HepG2 (cell line): ENCODE measurements around the gene SMAD2. TPM values are rescaled to one million over a fixed set of nuclear protein-coding genes. Genes with fewer than 3 reads are reported as not detected.
A peak's percentile ranks its signal among the peaks of the same experiment; 100 is the strongest.

Experiments used
- ATAC-seq: fragments of 200-7000 bp; cut with Tn5 transposase; 3 replicates; pipeline ENCODE4 v1.9.1; 2020; ENCODE audit warnings: mild to moderate bottlenecking, moderate library complexity
- BruUV-seq: library from RNA; stranded (reverse); fragments of 400-500 nt; replicated peaks from 2 replicates; lab custom pipeline; 2021; lab: Mats Ljungman, UMichigan
- CTCF ChIA-PET: fragments of 300-600 bp; formaldehyde crosslinking; extraction: SDS; loops from one replicate; lab custom pipeline; 2021; ENCODE audit warnings: low total read pairs, inconsistent platforms, low intra/inter-chr PET ratio; lab: Yijun Ruan, JAX
- POLR2A ChIA-PET: fragments of 350-600 bp; sonication (Branson Sonifier 250); formaldehyde crosslinking; loops from one replicate; lab custom pipeline; 2020; ENCODE audit warnings: antibody characterized with exemption, inconsistent platforms; lab: Yijun Ruan, JAX
- DNase-seq: peaks from one replicate; pipeline ENCODE4 v3.0.0-alpha.2; 2015; ENCODE audit warnings: low spot score
- FAIRE-seq: peaks from 3 replicates; lab custom pipeline; 2011; peaks lifted over from hg19 to GRCh38; lab: Jason Lieb, UNC
- H2AFZ ChIP-seq: one replicate; pipeline ENCODE4 v1.6.1; 2011; ENCODE audit warnings: low read length, inconsistent platforms
- H3K27ac ChIP-seq: fragments of 300-600 bp; 3 replicates; pipeline ENCODE4 v1.8.0; 2011; ENCODE audit warnings: mixed run types, mild to moderate bottlenecking, mixed read lengths, low read length, inconsistent platforms; ENCODE audit not compliant: insufficient read depth; ENCODE audit errors: extremely low read length
- H3K27me3 ChIP-seq, 2 experiments: fragments of 200-600 bp in 1 of 2; 2 replicates in 1 of 2; 3 replicates in 1 of 2; pipeline versions ENCODE4 v1.6.0 to v1.8.0; 2011; ENCODE audit warnings: low read length in 2 of 2, mild to moderate bottlenecking in 2 of 2, moderate library complexity in 2 of 2, inconsistent platforms in 1 of 2; ENCODE audit not compliant: insufficient read depth in 2 of 2, control insufficient read depth in 1 of 2
- H3K36me3 ChIP-seq, 2 experiments: fragments of 200-600 bp in 1 of 2; replicated peaks in 1 of 2; 2 replicates in 1 of 2; 3 replicates in 1 of 2; pipeline versions ENCODE4 v1.5.1 to v1.8.0; 2011; ENCODE audit warnings: low read length in 2 of 2, inconsistent platforms in 1 of 2; ENCODE audit not compliant: insufficient read depth in 2 of 2, control insufficient read depth in 1 of 2
- H3K4me1 ChIP-seq: 2 replicates; pipeline ENCODE4 v1.5.1; 2012; ENCODE audit warnings: low read length, inconsistent platforms; ENCODE audit not compliant: insufficient read depth
- H3K4me2 ChIP-seq: 2 replicates; pipeline ENCODE4 v1.6.0; 2011; ENCODE audit warnings: low read depth, low read length, inconsistent platforms
- H3K4me3 ChIP-seq, 3 experiments: fragments of 200-600 bp in 1 of 3; sonication (generic), shearing (Covaris generic) in 1 of 3; replicated peaks in 1 of 3; 2 replicates each; pipeline ENCODE4 v1.5.1; 2011 to 2016; ENCODE audit warnings: low read length in 3 of 3, inconsistent platforms in 2 of 3, low read depth in 2 of 3, mild to moderate bottlenecking in 2 of 3, control low read depth in 1 of 3, mixed read lengths in 1 of 3; ENCODE audit not compliant: insufficient read depth in 1 of 3
- H3K79me2 ChIP-seq: one replicate; pipeline ENCODE4 v1.6.1; 2011; ENCODE audit warnings: low read length, inconsistent platforms; ENCODE audit not compliant: insufficient read depth
- H3K9ac ChIP-seq: 2 replicates; pipeline ENCODE4 v1.6.0; 2011; ENCODE audit warnings: mild to moderate bottlenecking, low read depth, low read length, inconsistent platforms; ENCODE audit not compliant: insufficient read depth
- H3K9me3 ChIP-seq: 2 replicates; pipeline ENCODE4 v1.5.1; 2012; ENCODE audit warnings: mild to moderate bottlenecking, low read length
- H4K20me1 ChIP-seq: 2 replicates; pipeline ENCODE4 v1.6.0; 2011; ENCODE audit warnings: inconsistent platforms, mild to moderate bottlenecking, low read length, moderate library complexity; ENCODE audit not compliant: insufficient read depth
- AGO2 ChIP-seq: fragments of 200-400 bp; formaldehyde crosslinking; optimal IDR thresholded peaks from 2 replicates; pipeline ENCODE3; 2017; ENCODE audit warnings: mild to moderate bottlenecking, low read depth, low read length, moderate library complexity
- ATAD3A ChIP-seq: sonication (generic); formaldehyde crosslinking; IDR thresholded peaks from 2 replicates; pipeline ENCODE4 v1.4.0; 2020; ENCODE audit warnings: missing genetic modification reagents
- BORCS8-MEF2B ChIP-seq: sonication (generic); formaldehyde crosslinking; IDR thresholded peaks from 2 replicates; pipeline ENCODE4 v1.8.0; 2022; ENCODE audit warnings: mild to moderate bottlenecking, missing genetic modification reagents
- MTA3 ChIP-seq: sonication (generic); formaldehyde crosslinking; IDR thresholded peaks from 2 replicates; pipeline ENCODE4 v1.4.0; 2020; ENCODE audit warnings: missing genetic modification reagents
- NBN ChIP-seq: fragments of 450-650 bp; conservative IDR thresholded peaks from 2 replicates; pipeline ENCODE4 v1.6.1; 2017
- NCOR1 ChIP-seq: fragments of 200-600 bp; sonication (generic); IDR thresholded peaks from 2 replicates; pipeline ENCODE4 v1.7.0; 2017; ENCODE audit warnings: antibody characterized with exemption, low read length, borderline replicate concordance
- REL ChIP-seq: sonication (generic); formaldehyde crosslinking; conservative IDR thresholded peaks from 2 replicates; pipeline ENCODE4 v1.8.0; 2022; ENCODE audit warnings: mild to moderate bottlenecking, missing genetic modification reagents, moderate library complexity
- SMC3 ChIP-seq: IDR thresholded peaks from 2 replicates; pipeline ENCODE4 v1.6.1; 2011; ENCODE audit warnings: low read length, improper control_type of control experiment
- SRY ChIP-seq: sonication (generic); formaldehyde crosslinking; IDR thresholded peaks from 2 replicates; pipeline ENCODE4 v1.8.0; 2022; ENCODE audit warnings: mild to moderate bottlenecking, missing genetic modification reagents
- ZNF292 ChIP-seq: sonication (generic); formaldehyde crosslinking; IDR thresholded peaks from 2 replicates; pipeline ENCODE4 v1.8.1; 2022; ENCODE audit warnings: mild to moderate bottlenecking, low read depth, missing genetic modification reagents, borderline replicate concordance
- ZNF777 ChIP-seq: sonication (generic); formaldehyde crosslinking; IDR thresholded peaks from 2 replicates; pipeline ENCODE4 v1.4.0; 2020; ENCODE audit warnings: missing genetic modification reagents
- ZZZ3 ChIP-seq: sonication (generic); formaldehyde crosslinking; IDR thresholded peaks from 2 replicates; pipeline ENCODE4 v1.4.0; 2020; ENCODE audit warnings: missing genetic modification reagents, mild to moderate bottlenecking, borderline replicate concordance
- WGBS: methylation state at CpG from one replicate; pipeline ENCODE4 v1.1.6; 2017; ENCODE audit warnings: low lambda C conversion rate; 5-methylcytosine and 5-hydroxymethylcytosine counted together
- in situ Hi-C: cut with HindIII; loops from 2 replicates; pipeline ENCODE4 v1.10.0; 2017; ENCODE audit warnings: low pct_unique_long_range_greater_than_20kb; ENCODE audit not compliant: extremely low pct_ligation_motif_present
- intact Hi-C: fragments of 100-400 bp; cut with micrococcal nuclease; formaldehyde crosslinking; loops from one replicate; pipeline ENCODE4 v1.10.0; 2022; ENCODE audit not compliant: unreplicated experiment
- polyA plus RNA-seq, 8 experiments: library from polyadenylated mRNA; depleted of rRNA in 3 of 8; stranded (reverse) in 7 of 8; unstranded in 1 of 8; fragments of >200 nt; fragmentation: Illumina TruSeq in 4 of 8; extraction: Trizol in 4 of 8; gene quantifications; 2 replicates each; pipeline versions ENCODE4 v1.2.1 to v1.2.3, GENCODE V29; 2011 to 2016; ENCODE audit warnings: low read depth in 4 of 8, missing spikeins in 1 of 8, mixed read lengths in 1 of 8; ENCODE audit not compliant: insufficient read depth in 1 of 8
- total RNA-seq, 5 experiments: library from RNA; depleted of rRNA; stranded (reverse); fragments of >200 nt; fragmentation: Illumina TruSeq; extraction: Trizol; gene quantifications; 2 replicates each; pipeline ENCODE4 v1.2.3, GENCODE V29; 2016; ENCODE audit warnings: low read depth in 1 of 5
- TF ChIP-seq, protein P1 (sequence below): sonication (generic); formaldehyde crosslinking; IDR thresholded peaks from 2 replicates; pipeline ENCODE4 v1.4.0; 2020; ENCODE audit warnings: missing genetic modification reagents
- TF ChIP-seq, protein P2 (sequence below): sonication (generic); formaldehyde crosslinking; IDR thresholded peaks from 2 replicates; pipeline ENCODE4 v1.5.1; 2020; ENCODE audit warnings: mild to moderate bottlenecking, missing genetic modification reagents, borderline replicate concordance
- TF ChIP-seq, protein P3 (sequence below): sonication (generic); formaldehyde crosslinking; IDR thresholded peaks from 2 replicates; pipeline ENCODE4 v1.5.0; 2020; ENCODE audit warnings: mild to moderate bottlenecking, missing genetic modification reagents, borderline replicate concordance
- TF ChIP-seq, protein P4 (sequence below): sonication (generic); formaldehyde crosslinking; IDR thresholded peaks from 2 replicates; pipeline ENCODE4 v1.4.0; 2020; ENCODE audit warnings: mild to moderate bottlenecking, missing genetic modification reagents

The SMAD2 gene
- total and polyA plus RNA-seq, 2 of the 13 experiments (the other 11 are each of a cell fraction or from before 2014, with no cell fraction given) = 40.2 to 96.2 TPM

DNA sequence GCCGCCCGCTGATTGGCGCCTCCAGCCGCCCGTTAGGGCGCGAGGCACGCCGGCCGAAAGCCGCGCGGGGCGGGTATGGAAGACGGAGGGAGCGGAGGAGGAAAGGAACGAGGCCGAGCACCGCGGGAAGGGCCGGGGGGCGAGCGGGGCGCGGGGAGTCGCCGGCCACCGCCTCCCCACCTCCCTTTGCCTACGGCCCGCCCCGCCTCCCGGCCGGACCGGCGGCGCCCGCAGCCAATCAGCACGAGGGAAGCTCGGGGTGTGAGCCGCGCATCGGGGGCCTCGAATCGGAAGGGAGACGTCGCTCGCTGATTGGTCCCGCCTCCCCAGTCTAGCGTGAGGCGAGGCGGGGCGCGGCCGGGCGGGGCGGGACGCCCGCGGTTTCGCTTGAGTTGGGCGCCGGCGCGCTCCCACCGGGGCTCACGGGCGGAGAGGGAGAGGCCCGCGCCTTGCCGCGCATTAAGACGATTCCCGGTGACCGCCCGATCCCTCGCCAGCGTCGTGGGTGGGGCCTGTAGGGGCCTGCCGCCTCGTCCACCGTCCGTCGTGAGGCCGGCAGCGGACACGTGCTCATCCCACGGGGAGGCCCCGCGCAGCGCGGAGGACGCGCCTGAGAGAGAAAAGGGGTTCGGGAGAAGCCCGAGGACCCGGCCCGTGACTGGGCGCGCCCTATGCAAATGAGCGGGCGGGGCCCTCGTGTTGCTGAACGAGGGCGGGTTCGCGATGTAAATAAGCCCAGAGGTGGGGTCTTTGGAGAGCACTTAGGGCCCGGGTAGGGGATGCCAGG lies 665 bp upstream of the SMAD2 start:
- WGBS = 8% methylated on average over 28 of the region's 107 CpGs
- CTCF ChIA-PET = no interaction called here
- no peak overlapping the region for H2AFZ ChIP-seq
- TF ChIP-seq BORCS8-MEF2B (CRISPR knock-in tag) = peak; percentile 96
- TF ChIP-seq, protein P1, sequence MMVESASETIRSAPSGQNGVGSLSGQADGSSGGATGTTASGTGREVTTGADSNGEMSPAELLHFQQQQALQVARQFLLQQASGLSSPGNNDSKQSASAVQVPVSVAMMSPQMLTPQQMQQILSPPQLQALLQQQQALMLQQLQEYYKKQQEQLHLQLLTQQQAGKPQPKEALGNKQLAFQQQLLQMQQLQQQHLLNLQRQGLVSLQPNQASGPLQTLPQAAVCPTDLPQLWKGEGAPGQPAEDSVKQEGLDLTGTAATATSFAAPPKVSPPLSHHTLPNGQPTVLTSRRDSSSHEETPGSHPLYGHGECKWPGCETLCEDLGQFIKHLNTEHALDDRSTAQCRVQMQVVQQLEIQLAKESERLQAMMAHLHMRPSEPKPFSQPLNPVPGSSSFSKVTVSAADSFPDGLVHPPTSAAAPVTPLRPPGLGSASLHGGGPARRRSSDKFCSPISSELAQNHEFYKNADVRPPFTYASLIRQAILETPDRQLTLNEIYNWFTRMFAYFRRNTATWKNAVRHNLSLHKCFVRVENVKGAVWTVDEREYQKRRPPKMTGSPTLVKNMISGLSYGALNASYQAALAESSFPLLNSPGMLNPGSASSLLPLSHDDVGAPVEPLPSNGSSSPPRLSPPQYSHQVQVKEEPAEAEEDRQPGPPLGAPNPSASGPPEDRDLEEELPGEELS (CRISPR knock-in tag) = peak; percentile 61
- no peak for TF ChIP-seq MTA3 (CRISPR knock-in tag)
- no peak for TF ChIP-seq NBN
- peak; percentile 93 for TF ChIP-seq REL (CRISPR knock-in tag)
- peak; percentile 88 for TF ChIP-seq ZNF777 (CRISPR knock-in tag)
- TF ChIP-seq, protein P2, sequence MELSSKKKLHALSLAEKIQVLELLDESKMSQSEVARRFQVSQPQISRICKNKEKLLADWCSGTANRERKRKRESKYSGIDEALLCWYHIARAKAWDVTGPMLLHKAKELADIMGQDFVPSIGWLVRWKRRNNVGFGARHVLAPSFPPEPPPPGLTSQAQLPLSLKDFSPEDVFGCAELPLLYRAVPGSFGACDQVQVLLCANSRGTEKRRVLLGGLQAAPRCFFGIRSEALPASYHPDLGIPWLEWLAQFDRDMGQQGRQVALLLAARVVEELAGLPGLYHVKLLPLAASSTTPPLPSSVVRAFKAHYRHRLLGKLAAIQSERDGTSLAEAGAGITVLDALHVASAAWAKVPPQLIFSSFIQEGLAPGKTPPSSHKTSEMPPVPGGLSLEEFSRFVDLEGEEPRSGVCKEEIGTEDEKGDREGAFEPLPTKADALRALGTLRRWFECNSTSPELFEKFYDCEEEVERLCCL (CRISPR knock-in tag) = no peak
- TF ChIP-seq, protein P3, sequence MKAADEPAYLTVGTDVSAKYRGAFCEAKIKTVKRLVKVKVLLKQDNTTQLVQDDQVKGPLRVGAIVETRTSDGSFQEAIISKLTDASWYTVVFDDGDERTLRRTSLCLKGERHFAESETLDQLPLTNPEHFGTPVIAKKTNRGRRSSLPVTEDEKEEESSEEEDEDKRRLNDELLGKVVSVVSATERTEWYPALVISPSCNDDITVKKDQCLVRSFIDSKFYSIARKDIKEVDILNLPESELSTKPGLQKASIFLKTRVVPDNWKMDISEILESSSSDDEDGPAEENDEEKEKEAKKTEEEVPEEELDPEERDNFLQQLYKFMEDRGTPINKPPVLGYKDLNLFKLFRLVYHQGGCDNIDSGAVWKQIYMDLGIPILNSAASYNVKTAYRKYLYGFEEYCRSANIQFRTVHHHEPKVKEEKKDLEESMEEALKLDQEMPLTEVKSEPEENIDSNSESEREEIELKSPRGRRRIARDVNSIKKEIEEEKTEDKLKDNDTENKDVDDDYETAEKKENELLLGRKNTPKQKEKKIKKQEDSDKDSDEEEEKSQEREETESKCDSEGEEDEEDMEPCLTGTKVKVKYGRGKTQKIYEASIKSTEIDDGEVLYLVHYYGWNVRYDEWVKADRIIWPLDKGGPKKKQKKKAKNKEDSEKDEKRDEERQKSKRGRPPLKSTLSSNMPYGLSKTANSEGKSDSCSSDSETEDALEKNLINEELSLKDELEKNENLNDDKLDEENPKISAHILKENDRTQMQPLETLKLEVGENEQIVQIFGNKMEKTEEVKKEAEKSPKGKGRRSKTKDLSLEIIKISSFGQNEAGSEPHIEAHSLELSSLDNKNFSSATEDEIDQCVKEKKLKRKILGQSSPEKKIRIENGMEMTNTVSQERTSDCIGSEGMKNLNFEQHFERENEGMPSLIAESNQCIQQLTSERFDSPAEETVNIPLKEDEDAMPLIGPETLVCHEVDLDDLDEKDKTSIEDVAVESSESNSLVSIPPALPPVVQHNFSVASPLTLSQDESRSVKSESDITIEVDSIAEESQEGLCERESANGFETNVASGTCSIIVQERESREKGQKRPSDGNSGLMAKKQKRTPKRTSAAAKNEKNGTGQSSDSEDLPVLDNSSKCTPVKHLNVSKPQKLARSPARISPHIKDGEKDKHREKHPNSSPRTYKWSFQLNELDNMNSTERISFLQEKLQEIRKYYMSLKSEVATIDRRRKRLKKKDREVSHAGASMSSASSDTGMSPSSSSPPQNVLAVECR (CRISPR knock-in tag) = peak; percentile 86
- peak; percentile 78 for TF ChIP-seq AGO2
- no peak for TF ChIP-seq NCOR1
- TF ChIP-seq ZNF292 (CRISPR knock-in tag) = no peak
- TF ChIP-seq ZZZ3 = no peak
- TF ChIP-seq ATAD3A (CRISPR knock-in tag) = no peak
- peak; percentile 87; the same call in 1 of the 2 replicates for TF ChIP-seq SRY (CRISPR knock-in tag)
- TF ChIP-seq, protein P4, sequence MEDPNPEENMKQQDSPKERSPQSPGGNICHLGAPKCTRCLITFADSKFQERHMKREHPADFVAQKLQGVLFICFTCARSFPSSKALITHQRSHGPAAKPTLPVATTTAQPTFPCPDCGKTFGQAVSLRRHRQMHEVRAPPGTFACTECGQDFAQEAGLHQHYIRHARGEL (CRISPR knock-in tag) = no peak; the same call in 1 of the 2 replicates
- TF ChIP-seq SMC3 = no peak

More for the DNA sequence above, 665 bp upstream of the SMAD2 start:
- Histone ChIP-seq H3K9ac (peak overlapping the region; percentile 84), H3K4me3 (peak overlapping the region; percentile 47 to 87 (median 85); a peak in 5 of 6 replicates), H3K4me2 (peak overlapping the region; percentile 68), H3K27ac (peak overlapping the region; percentile 96), H3K36me3 (no peaks in the 10 kb centered on the region), H3K27me3 (no peaks in the 10 kb centered on the region; a peak in 1 of 5 replicates), H4K20me1 (peaks cover 5% of the 10 kb centered on the region; the same call in 1 of the 2 replicates), H3K79me2 (peaks cover 36% of the 10 kb centered on the region), H3K4me1 (peaks cover 45% of the 10 kb centered on the region), H3K9me3 (no peaks in the 10 kb centered on the region)
- ATAC-seq (peak; percentile 90), DNase-seq (peak; percentile 91), FAIRE-seq (no peak)
- intact Hi-C loops (loop anchor here (5.0 kb wide), 1 partner anchor 76 kb away; no protein-coding TSS in a partner anchor), in situ Hi-C loops (no loop called here)
- no TSS peak for BruUV-seq
- POLR2A ChIA-PET = interaction anchor here (0.6 to 1.0 kb wide), 4 partner anchors 9 to 1014 kb away, joined by 3 to 7 read pairs (median 4); partner anchors contain the start of genes KATNAL2 and PIAS2
